Loucy (cell line): ENCODE results near the gene CHMP5.

ENCODE experiments used
- CTCF ChIP-seq: fragments of 200-600 bp; sonication (generic); conservative IDR thresholded peaks from 2 replicates; pipeline ENCODE4 v1.5.1; 2014; ENCODE audit warnings: mild to moderate bottlenecking, antibody characterized with exemption, low read length
- EZH2phosphoT487 ChIP-seq: fragments of 200-600 bp; IDR thresholded peaks from 2 replicates; pipeline ENCODE4 v1.6.1; 2018; ENCODE audit warnings: antibody characterized with exemption, mild to moderate bottlenecking, moderate library complexity, borderline replicate concordance

GRCh38 chr9:33232815-33233214 lies 32.0 kb upstream of the CHMP5 start:
- TF ChIP-seq CTCF (no peak), EZH2phosphoT487 (no peak)
